ENCODE measurements around the gene TRIM31. TPM values are rescaled to one million over a fixed set of nuclear protein-coding genes. Genes with fewer than 3 reads are reported as not detected.

TRIM31 gene
- total and polyA plus RNA-seq, 9 donors: not detected

DNA sequence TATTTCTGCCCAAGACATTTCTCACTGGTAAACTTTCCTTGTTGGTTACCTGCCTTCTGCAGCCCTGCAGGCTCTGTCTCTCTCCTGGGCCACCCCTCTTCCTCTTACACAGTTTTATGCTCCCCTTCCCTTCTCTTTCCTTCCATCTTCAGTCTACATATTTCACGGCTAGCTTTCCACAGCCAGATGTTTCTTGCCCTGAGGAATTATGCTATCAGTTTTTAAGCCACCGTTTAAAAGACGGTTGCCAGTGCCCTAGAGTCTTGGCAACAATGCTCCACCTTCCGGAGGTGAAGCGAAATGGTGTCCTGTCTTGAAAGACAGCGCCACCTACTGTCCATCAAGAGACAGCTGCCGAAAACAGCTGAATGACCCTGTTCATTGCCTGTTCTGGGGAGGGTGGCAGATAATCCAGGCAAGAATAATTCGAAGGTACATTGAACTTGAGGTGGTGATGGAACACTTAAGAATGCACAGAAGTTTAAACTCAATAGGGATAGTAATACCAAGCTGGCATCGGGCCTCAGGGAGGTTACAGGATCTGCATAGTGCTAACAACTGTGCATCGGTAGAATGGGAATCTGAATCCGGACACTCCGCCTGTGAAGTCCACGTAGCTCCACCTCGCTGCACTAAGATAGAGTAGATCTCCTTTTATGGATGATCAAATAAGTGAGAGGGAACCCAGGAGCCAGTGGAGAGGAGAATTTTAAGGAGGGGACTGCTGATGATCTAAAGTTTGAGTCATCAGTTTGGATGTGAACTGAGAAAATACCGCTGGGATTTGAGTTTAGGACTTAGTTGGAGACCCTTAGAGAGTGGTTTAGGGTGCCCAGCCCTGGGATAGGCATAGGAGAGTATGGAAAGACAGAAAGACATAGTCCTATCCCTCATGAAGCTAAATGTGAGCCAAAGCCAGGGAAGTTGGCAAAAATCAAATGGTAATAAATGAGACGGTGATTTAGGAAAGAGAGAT is 18.3 kb upstream of the TRIM31 start:
- TF ChIP-seq EP300 (IDR thresholded peaks at IDR 0.05): no peak
- TF ChIP-seq, protein P1, sequence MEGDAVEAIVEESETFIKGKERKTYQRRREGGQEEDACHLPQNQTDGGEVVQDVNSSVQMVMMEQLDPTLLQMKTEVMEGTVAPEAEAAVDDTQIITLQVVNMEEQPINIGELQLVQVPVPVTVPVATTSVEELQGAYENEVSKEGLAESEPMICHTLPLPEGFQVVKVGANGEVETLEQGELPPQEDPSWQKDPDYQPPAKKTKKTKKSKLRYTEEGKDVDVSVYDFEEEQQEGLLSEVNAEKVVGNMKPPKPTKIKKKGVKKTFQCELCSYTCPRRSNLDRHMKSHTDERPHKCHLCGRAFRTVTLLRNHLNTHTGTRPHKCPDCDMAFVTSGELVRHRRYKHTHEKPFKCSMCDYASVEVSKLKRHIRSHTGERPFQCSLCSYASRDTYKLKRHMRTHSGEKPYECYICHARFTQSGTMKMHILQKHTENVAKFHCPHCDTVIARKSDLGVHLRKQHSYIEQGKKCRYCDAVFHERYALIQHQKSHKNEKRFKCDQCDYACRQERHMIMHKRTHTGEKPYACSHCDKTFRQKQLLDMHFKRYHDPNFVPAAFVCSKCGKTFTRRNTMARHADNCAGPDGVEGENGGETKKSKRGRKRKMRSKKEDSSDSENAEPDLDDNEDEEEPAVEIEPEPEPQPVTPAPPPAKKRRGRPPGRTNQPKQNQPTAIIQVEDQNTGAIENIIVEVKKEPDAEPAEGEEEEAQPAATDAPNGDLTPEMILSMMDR (IDR thresholded peaks at IDR 0.05): peak; percentile 82 to 91 (median 87)
- TF ChIP-seq POLR2A (IDR thresholded peaks at IDR 0.05): no peak
- no peaks in the 10 kb centered on the region for H3K9me3 ChIP-seq
- H3K4me1 ChIP-seq (ENCODE audit: insufficient read depth): no peaks in the 10 kb centered on the region
- DNase-seq: peak; percentile 38 to 58 (median 54)
- no peak overlapping the region for H3K27ac ChIP-seq
- no peaks in the 10 kb centered on the region for H3K36me3 ChIP-seq
- H3K4me3 ChIP-seq: no peak overlapping the region
- H3K27me3 ChIP-seq: peaks cover 5% of the 10 kb centered on the region
- intact Hi-C loops (cut with DNase I): loop anchor here in 1 of 4 donors (5.0 kb wide), 1 partner anchor 274 kb away; no protein-coding TSS in a partner anchor
- 22 to 28% (median 27%) methylated on average over 16 of the region's 16 CpGs for WGBS, 3 donors

DNA sequence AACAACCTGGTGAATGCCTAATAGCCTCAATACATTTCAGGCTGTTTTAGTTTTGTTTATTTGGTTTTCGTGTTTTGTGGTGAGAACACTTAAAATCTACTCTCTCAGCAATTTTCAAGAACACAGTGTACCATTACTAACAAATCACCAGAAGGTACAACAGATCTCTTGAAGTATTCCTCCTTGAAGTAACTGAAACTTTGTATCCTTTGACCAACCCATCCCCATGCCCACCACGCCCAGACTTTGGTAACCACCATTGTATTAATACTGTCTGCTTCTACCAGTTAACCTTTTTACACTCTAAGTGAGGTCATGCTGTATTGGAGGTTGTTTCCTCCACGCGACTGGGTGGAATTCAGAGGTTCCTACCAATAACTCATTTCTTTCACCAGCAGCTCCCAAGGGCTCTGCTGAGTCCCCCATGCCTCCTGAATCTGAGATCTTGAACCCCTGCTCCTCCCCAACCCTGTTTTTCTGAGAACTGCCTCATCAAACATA is 17.3 kb upstream of the TRIM31 start:
- no peaks in the 10 kb centered on the region for H3K9me3 ChIP-seq
- DNase-seq: no peak
- H3K27ac ChIP-seq: no peak overlapping the region
- TF ChIP-seq POLR2A (IDR thresholded peaks at IDR 0.05): no peak
- H3K27me3 ChIP-seq: peaks cover 5% of the 10 kb centered on the region
- no peak overlapping the region for H3K4me3 ChIP-seq
- intact Hi-C loops (cut with DNase I): loop anchor here in 1 of 4 donors (5.0 kb wide), 1 partner anchor 273 kb away; no protein-coding TSS in a partner anchor
- WGBS, 3 donors: 47 to 53% (median 49%) methylated on average over 4 of the region's 4 CpGs
- no peaks in the 10 kb centered on the region for H3K4me1 ChIP-seq (ENCODE audit: insufficient read depth)
- no peaks in the 10 kb centered on the region for H3K36me3 ChIP-seq

DNA sequence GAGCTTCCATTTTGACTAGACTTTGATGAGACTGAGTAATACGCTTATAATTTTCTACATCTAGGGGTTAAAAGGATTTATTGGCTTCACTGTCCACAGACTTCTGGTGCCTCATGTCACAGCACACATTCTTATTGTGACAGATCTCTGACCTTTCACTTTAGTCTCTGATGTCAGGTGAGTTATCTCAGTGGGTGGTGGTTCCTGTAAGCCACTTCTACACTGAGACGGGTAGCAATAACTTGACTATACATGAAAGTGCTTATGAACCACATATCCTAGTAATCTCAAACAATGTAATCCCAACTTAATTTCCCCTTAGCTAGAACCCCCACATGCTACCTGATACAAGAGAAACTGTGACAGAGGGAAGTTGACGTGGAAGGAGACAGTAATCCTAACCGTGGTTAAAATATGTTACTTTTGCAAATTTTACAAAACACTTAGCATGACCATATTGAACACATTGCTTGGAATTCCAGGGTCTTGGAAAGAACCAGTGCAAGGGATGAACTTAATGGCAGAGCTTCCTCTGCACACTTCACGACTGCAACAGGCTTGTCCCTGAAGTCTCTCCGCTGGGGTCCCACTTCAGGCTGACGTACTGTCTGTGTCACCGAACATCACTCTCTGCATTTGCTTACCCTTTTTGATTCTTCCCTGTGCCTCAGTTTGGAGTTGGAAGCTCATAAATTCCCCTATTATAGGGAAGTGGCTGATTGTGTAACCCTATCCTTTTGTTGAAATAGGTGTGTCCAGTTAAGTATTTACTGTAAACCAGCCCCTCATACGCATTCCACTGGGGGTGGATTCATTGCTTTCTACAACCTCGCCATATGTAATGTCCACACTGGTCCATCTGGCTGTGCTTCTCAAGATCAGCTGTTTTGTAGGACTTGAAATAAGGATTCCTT is 16.6 kb upstream of the TRIM31 start:
- Histone ChIP-seq H3K9me3 (no peaks in the 10 kb centered on the region), H3K27ac (no peak overlapping the region), H3K4me1 (ENCODE audit: insufficient read depth) (no peaks in the 10 kb centered on the region), H3K27me3 (peaks cover 5% of the 10 kb centered on the region), H3K36me3 (no peaks in the 10 kb centered on the region), H3K4me3 (no peak overlapping the region)
- TF ChIP-seq POLR2A (IDR thresholded peaks at IDR 0.05): no peak
- TF ChIP-seq EP300 (IDR thresholded peaks at IDR 0.05): no peak
- TF ChIP-seq, protein P1 (IDR thresholded peaks at IDR 0.05): no peak
- intact Hi-C loops (cut with DNase I): loop anchor here in 1 of 4 donors (5.0 kb wide), 1 partner anchor 272 kb away; no protein-coding TSS in a partner anchor
- 67 to 73% (median 70%) methylated on average over 10 of the region's 10 CpGs for WGBS, 3 donors
- DNase-seq: no peak

DNA sequence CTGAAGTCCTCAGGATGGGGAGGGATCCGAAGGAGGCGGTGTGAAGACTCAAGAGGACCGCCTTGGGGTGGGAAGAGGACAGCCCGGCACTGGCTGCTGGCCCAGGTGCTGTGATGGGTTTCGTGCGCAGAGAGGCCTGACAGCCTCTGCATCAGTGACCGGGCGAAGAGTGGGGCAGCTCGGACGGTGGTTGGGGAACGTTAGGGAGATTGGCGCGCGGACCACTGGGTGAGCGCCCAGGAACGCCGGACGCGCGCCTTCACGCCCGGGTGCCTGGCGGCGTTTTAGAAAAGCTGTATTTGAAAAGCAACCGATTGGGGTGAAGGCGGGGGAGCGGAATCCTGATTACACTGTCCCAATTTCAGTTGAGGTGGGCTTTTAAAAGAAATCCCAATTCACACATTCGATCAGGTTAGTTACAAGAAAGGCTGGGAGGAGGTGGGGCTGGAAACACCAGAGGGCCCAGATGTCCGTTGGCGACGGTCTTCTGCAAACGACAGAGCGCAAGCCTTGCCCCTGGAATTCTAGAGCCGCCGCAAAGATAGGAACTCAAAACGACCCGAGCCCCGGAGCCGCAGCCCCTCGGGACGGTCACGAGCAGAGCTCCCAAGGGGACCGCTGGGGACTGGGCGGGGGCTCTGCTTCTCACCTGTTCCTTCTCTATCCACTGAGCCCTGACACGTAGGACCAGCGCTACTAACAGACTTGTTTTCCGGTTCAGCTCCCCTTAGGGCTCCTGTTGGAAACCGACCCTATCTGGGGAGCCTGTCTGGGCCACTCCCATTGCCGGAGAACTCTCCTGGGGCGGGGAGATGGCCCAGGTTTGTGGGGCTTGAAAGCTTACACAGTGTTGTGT is 14.6 kb upstream of the TRIM31 start:
- intact Hi-C loops (cut with DNase I): loop anchor here in 1 of 4 donors (2.0 kb wide), 1 partner anchor 25 kb away; no protein-coding TSS in a partner anchor
- no peaks in the 10 kb centered on the region for H3K9me3 ChIP-seq
- H3K4me3 ChIP-seq: no peak overlapping the region
- H3K36me3 ChIP-seq: no peaks in the 10 kb centered on the region
- TF ChIP-seq, protein P1 (IDR thresholded peaks at IDR 0.05): no peak
- TF ChIP-seq EP300 (IDR thresholded peaks at IDR 0.05) (no peak), POLR2A (IDR thresholded peaks at IDR 0.05) (no peak)
- no peaks in the 10 kb centered on the region for H3K4me1 ChIP-seq (ENCODE audit: insufficient read depth)
- 2 to 6% (median 6%) methylated on average over 50 of the region's 50 CpGs for WGBS, 3 donors
- H3K27ac ChIP-seq: no peak overlapping the region
- DNase-seq: no peak
- H3K27me3 ChIP-seq: peaks cover 5% of the 10 kb centered on the region
